Subcutaneous adipose tissue (tissue), 4 donors: ENCODE results near the gene FOXD2. TPM values are rescaled to one million over a fixed set of nuclear protein-coding genes. Genes with fewer than 3 reads are reported as not detected.

ENCODE experiments used
- total RNA-seq, 4 donors: library from RNA; depleted of rRNA; stranded (reverse); fragments of >200 nt; gene quantifications; one replicate each; pipeline ENCODE4 v1.1.0, GENCODE V29; 2016
- TF ChIP-seq, protein P1 (sequence below): fragments of 450-650 bp; IDR thresholded peaks from one replicate; pipeline ENCODE4 v1.5.1; 2016; ENCODE audit warnings: low read depth, mild to moderate bottlenecking, control low read depth, antibody characterized with exemption, moderate library complexity

Gene FOXD2
- total RNA-seq, 4 donors from 2014 or later = under 0.01 to 0.38 (median 0.17) TPM; not detected in 1

DNA sequence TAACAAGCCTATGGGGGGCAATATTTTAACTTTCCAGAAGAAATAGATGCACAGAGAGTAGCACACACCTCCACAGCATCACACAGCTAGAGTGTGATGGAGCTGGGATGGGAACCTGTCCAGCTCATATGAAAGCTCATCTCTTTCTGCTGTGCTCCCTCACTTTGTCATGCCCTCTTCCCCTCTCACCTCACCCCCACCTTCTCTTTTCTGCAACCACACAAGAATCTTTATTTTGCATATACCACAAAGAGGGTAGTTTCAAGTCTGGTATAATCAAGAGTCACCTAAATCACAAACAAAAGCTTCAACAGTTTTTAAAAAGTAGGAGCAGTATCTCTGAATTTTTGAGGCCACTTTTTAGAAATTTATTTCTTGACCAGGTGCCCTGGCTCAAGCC is 22.6 kb downstream of the FOXD2 start:
- TF ChIP-seq, protein P1, sequence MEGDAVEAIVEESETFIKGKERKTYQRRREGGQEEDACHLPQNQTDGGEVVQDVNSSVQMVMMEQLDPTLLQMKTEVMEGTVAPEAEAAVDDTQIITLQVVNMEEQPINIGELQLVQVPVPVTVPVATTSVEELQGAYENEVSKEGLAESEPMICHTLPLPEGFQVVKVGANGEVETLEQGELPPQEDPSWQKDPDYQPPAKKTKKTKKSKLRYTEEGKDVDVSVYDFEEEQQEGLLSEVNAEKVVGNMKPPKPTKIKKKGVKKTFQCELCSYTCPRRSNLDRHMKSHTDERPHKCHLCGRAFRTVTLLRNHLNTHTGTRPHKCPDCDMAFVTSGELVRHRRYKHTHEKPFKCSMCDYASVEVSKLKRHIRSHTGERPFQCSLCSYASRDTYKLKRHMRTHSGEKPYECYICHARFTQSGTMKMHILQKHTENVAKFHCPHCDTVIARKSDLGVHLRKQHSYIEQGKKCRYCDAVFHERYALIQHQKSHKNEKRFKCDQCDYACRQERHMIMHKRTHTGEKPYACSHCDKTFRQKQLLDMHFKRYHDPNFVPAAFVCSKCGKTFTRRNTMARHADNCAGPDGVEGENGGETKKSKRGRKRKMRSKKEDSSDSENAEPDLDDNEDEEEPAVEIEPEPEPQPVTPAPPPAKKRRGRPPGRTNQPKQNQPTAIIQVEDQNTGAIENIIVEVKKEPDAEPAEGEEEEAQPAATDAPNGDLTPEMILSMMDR = no peak

DNA sequence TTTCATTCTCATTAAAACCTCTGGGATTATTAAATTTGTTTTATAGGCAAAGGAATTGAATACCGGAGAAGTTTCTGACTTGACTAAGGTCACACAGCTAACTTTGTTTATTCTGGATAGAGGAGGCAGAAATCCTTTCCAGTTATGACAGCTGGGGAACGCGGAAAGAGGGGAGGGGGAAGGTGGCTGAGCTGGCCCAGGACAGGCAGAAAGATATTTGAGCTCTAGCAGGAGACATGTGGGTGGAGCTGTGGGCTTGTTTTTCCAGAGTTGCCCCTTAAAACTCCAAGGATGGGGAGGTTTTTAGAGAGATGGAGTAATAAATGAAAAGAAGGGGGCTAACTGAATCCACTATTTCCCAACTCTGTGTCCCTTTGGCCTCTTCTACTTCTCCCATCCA is 27.8 kb downstream of the FOXD2 start:
- TF ChIP-seq, protein P1 = no peak

DNA sequence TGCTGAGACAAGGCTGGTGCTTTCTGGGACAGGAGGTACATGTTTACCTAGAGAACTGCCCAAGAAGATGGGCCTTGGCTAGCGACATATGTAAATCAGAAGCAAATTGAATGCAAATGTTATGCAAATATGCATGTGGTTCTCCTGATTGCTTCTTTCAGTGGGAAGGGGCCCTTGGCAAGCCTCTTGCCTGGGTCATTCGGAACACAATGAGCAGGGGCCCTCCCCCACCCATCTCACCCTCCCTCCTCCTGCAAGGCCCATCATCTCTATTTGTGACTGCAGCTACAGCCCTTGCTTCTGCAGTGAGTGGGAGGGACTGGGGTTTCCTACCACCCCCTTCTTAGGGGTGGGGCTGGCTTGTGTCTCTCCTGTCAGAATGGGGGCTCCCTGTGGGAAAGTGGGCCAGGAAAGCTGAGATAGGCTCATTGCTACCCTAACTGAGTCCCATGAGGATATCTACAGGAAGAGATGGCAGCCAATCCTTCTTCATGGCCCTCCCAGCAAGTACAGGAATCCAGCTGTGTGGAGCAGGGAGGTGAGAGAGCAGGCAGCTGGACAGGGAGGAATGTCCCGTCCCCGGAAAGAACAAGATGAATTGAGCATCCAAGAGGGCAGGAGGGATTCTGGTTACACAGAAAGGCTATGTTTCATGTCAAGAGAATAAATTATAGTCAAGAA is 31.0 kb downstream of the FOXD2 start:
- TF ChIP-seq, protein P1 = no peak

DNA sequence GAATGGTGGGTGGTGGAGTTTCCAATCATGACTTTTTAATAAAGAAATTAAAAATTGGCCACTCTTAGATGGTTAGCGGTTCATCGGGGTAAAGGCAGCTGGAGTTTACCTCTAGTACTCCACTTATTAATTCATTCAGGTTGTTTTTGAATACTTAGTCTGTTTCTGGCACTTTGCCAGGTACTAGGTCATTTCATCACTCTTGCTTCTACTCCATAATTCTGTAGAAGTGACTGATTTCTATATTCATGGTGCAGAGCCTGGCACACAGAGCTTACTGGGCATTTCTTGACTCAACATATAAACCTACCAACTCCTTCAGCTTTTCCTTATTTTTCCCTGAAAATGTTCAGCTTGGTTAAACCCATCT is 31.5 kb downstream of the FOXD2 start:
- TF ChIP-seq, protein P1 = no peak

DNA sequence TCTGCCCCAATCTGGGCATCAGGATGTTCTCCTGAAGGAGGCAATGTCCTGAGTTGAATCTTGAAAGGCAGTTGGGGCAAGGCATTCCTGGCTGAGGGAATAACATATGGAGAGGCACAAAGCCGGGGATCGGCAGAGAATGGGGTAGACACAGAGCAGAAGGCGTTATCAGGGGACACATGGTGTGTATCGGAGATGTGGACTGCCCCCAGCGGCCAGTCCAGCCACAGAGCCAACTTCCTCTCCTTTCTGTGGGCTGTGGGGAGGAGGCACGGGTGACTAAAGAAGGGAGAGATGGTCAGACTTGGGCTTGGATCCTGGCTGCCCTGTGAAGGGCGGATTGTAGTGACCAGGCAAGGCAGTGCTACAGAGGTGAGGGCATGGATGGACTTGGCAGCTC is 32.1 kb downstream of the FOXD2 start:
- TF ChIP-seq, protein P1 = no peak

DNA sequence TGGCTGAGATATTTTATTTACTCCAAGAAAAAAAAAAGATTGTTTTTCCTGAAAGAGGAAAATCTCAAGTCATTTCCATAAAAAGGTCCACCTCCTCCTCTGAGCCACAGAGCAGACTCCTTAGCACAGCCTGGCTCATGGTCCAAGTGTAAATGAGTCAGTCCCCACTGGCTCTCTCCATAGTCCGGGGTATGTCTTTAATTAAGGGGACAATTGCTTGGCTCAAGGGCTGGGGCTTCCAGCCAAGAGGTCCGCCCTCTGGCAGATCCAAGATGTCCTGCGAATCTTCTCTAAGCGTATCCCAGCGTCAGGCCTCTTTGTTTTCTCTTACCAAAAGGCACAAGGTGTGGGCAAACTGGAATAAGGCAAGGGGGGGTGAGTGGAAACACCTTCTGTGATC is 33.3 kb downstream of the FOXD2 start:
- TF ChIP-seq, protein P1 = no peak

DNA sequence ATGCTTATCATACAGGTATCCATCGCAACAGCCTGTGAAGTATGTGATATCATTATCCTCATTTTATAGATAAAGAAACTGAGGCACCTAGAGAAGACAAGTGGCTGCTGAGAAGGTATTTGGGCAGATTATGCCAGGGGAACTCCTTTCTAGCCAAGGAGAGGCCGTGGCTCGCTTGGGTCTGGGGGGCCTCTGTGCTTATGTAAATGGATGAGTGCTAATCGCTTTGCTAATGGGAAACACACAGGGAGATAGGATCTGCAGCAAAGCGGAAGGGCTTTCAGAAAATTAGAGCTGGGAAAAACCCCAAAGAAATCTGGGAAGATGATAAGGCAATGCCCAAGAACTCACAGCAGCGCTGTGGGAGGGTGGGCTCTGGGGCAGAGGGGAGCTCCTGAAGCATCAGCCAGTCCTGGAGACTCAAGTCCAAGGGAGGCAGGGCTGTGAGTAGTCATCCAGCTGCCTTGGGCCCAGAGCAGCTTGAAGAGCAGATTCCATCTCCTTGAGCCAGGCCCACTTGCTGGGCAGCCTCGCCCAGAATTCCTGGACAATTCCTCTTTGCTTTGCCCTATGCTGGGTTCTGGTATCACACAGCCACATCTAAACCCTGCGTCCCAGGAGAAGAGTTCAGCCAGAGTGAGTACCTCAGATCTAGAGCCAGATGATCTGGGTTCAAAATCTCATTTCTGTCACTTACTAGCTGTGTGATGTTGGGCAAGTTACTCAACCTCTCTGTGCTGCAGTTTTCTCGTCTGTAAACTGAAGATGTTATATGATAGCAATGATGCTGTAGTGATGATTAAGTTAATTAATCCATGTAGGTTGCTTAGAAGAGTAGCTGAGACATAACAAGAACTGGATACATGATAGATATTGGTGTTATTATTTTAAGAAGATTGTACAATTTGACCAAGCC is 36.7 kb downstream of the FOXD2 start:
- TF ChIP-seq, protein P1 = no peak
